ENCODE data around the gene GRIK1.

DNA sequence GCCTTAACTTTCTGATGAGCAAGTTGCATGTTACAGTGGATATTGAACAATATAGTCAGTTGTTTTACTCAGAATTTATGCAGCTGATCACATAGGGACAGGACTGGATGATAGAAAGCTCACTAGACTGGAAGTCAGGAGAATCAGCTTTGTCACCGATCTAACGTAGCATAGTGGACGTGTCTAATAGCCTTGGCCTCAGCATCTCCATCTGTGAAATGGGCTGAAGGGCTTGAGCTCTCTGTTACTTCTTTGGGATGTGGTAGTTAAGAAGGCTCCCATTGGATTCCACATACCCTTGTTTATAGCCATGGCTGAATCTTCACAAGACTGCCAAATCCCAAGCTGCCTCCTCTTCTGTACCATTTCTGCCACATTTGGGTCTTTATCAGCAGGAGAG, 190.6 kb downstream of the GRIK1 start:
- TF ChIP-seq, protein P1, sequence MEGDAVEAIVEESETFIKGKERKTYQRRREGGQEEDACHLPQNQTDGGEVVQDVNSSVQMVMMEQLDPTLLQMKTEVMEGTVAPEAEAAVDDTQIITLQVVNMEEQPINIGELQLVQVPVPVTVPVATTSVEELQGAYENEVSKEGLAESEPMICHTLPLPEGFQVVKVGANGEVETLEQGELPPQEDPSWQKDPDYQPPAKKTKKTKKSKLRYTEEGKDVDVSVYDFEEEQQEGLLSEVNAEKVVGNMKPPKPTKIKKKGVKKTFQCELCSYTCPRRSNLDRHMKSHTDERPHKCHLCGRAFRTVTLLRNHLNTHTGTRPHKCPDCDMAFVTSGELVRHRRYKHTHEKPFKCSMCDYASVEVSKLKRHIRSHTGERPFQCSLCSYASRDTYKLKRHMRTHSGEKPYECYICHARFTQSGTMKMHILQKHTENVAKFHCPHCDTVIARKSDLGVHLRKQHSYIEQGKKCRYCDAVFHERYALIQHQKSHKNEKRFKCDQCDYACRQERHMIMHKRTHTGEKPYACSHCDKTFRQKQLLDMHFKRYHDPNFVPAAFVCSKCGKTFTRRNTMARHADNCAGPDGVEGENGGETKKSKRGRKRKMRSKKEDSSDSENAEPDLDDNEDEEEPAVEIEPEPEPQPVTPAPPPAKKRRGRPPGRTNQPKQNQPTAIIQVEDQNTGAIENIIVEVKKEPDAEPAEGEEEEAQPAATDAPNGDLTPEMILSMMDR (conservative IDR thresholded peaks at IDR 0.05; ENCODE audit: low read length), result no peak
- TF ChIP-seq EZH2phosphoT487 (IDR thresholded peaks at IDR 0.05; ENCODE audit: borderline replicate concordance), result no peak

Measured in Loucy (cell line).